ENCODE results near the gene DUSP16. TPM values are rescaled to one million over a fixed set of nuclear protein-coding genes. Genes with fewer than 3 reads are reported as not detected.

Gene DUSP16
- total RNA-seq, 3 donors from 2014 or later (not counting 1 experiment from before 2014, with no cell fraction given): 6.9 to 19.9 (median 10.0) TPM

- DNase-seq: no peak
- ATAC-seq: no peak
- H3K9me3 Mint-ChIP-seq: no peaks in the 10 kb centered on the region
- H3K4me1 ChIP-seq (ENCODE audit: control insufficient read depth, insufficient read depth, low read length): no peaks in the 10 kb centered on the region
- H3K36me3 Mint-ChIP-seq: no peaks in the 10 kb centered on the region
- H3K4me1 Mint-ChIP-seq: no peaks in the 10 kb centered on the region
- no peaks in the 10 kb centered on the region for H3K27me3 Mint-ChIP-seq (ENCODE audit: low read depth in 2 of 2)
- no peak overlapping the region for H3K27ac ChIP-seq (ENCODE audit: low read length)
- H3K4me3 Mint-ChIP-seq: no peak overlapping the region
- no peak for TF ChIP-seq CTCF (IDR thresholded peaks at IDR 0.05)
- H3K9me3 ChIP-seq (ENCODE audit: control insufficient read depth, insufficient read depth, low read length): no peaks in the 10 kb centered on the region
- H3K27me3 ChIP-seq (ENCODE audit: control insufficient read depth, insufficient read depth, low read length): no peaks in the 10 kb centered on the region
- no peak overlapping the region for H3K27ac Mint-ChIP-seq
- no peak overlapping the region for H3K4me3 ChIP-seq (ENCODE audit: low read length)
- WGBS (ENCODE audit: insufficient coverage): 90% methylated on average over 3 of the region's 3 CpGs
- intact Hi-C loops (cut with micrococcal nuclease): no loop called here
- H3K36me3 ChIP-seq (ENCODE audit: control insufficient read depth, insufficient read depth, low read length): peaks cover 8% of the 10 kb centered on the region
Observed at GRCh38 chr12:12518464-12518845, 44.2 kb downstream of the DUSP16 start.

- peaks cover 3% of the 10 kb centered on the region for H3K36me3 ChIP-seq (ENCODE audit: control insufficient read depth, insufficient read depth, low read length)
- H3K4me1 ChIP-seq (ENCODE audit: control insufficient read depth, insufficient read depth, low read length): no peaks in the 10 kb centered on the region
- no peak overlapping the region for H3K27ac Mint-ChIP-seq
- H3K27ac ChIP-seq (ENCODE audit: low read length): no peak overlapping the region
- H3K9me3 ChIP-seq (ENCODE audit: control insufficient read depth, insufficient read depth, low read length): no peaks in the 10 kb centered on the region
- H3K36me3 Mint-ChIP-seq: no peaks in the 10 kb centered on the region
- H3K27me3 Mint-ChIP-seq (ENCODE audit: low read depth in 2 of 2): no peaks in the 10 kb centered on the region
- 88% methylated on average over 2 of the region's 3 CpGs for WGBS (ENCODE audit: insufficient coverage)
- intact Hi-C loops (cut with micrococcal nuclease): no loop called here
- no peaks in the 10 kb centered on the region for H3K4me1 Mint-ChIP-seq
- no peak for DNase-seq
- no peak overlapping the region for H3K4me3 ChIP-seq (ENCODE audit: low read length)
- no peak for ATAC-seq
- H3K4me3 Mint-ChIP-seq: no peak overlapping the region
- no peaks in the 10 kb centered on the region for H3K9me3 Mint-ChIP-seq
- TF ChIP-seq CTCF (IDR thresholded peaks at IDR 0.05): no peak
- no peaks in the 10 kb centered on the region for H3K27me3 ChIP-seq (ENCODE audit: control insufficient read depth, insufficient read depth, low read length)
Observed at GRCh38 chr12:12513416-12514006, 49.2 kb downstream of the DUSP16 start.

GRCh38 chr12:12511895-12512711, 50.6 kb downstream of the DUSP16 start:
- DNase-seq: no peak
- intact Hi-C loops (cut with micrococcal nuclease): no loop called here
- no peak for TF ChIP-seq CTCF (IDR thresholded peaks at IDR 0.05)

More at GRCh38 chr12:12511895-12512711, 50.6 kb downstream of the DUSP16 start:
- no peaks in the 10 kb centered on the region for H3K4me1 Mint-ChIP-seq
- Histone ChIP-seq H3K27me3 (ENCODE audit: control insufficient read depth, insufficient read depth, low read length) (no peaks in the 10 kb centered on the region), H3K4me1 (ENCODE audit: control insufficient read depth, insufficient read depth, low read length) (no peaks in the 10 kb centered on the region), H3K9me3 (ENCODE audit: control insufficient read depth, insufficient read depth, low read length) (no peaks in the 10 kb centered on the region), H3K36me3 (ENCODE audit: control insufficient read depth, insufficient read depth, low read length) (no peaks in the 10 kb centered on the region), H3K4me3 (ENCODE audit: low read length) (no peak overlapping the region), H3K27ac (ENCODE audit: low read length) (no peak overlapping the region)
- no peaks in the 10 kb centered on the region for H3K36me3 Mint-ChIP-seq
- no peak overlapping the region for H3K27ac Mint-ChIP-seq
- H3K27me3 Mint-ChIP-seq (ENCODE audit: low read depth in 2 of 2): no peaks in the 10 kb centered on the region
- H3K9me3 Mint-ChIP-seq: no peaks in the 10 kb centered on the region
- no peak for ATAC-seq
- 84% methylated on average over 5 of the region's 5 CpGs for WGBS (ENCODE audit: insufficient coverage)
- no peak overlapping the region for H3K4me3 Mint-ChIP-seq
